SK-N-SH treated with all-trans-retinoic acid at 6 μM for 48 hours (cell line): Measurements from ENCODE around the gene SLC27A5.

Source experiments
- PPARA ChIP-seq: fragments of 250-450 bp; sonication (Bioruptor Pico); IDR thresholded peaks from 2 replicates; pipeline ENCODE4 v1.5.0; 2020; ENCODE audit warnings: mild to moderate bottlenecking, borderline replicate concordance
- RARB ChIP-seq: fragments of 250-450 bp; sonication (Bioruptor Pico); IDR thresholded peaks from 2 replicates; pipeline ENCODE4 v1.8.0; 2021; ENCODE audit warnings: mild to moderate bottlenecking, moderate library complexity
- TOX ChIP-seq: fragments of 250-450 bp; sonication (Bioruptor Pico); IDR thresholded peaks from 2 replicates; pipeline ENCODE4 v1.8.0; 2021; ENCODE audit warnings: mild to moderate bottlenecking, moderate library complexity, borderline replicate concordance
- ZFP30 ChIP-seq: fragments of 450-650 bp; formaldehyde crosslinking; IDR thresholded peaks from 2 replicates; pipeline ENCODE4 v1.5.0; 2022; ENCODE audit warnings: mild to moderate bottlenecking, moderate library complexity
- TF ChIP-seq, protein P1 (sequence below): fragments of 250-450 bp; sonication (Bioruptor Pico); IDR thresholded peaks from 2 replicates; pipeline ENCODE4 v1.5.1; 2020; ENCODE audit warnings: low read depth, mild to moderate bottlenecking, moderate library complexity
- TF ChIP-seq, protein P2 (sequence below): fragments of 250-450 bp; sonication (Bioruptor Pico); IDR thresholded peaks from 2 replicates; pipeline ENCODE4 v1.8.0; 2020; ENCODE audit warnings: mild to moderate bottlenecking, moderate library complexity, borderline replicate concordance
- TF ChIP-seq, protein P3 (sequence below): fragments of 250-450 bp; sonication (Bioruptor Pico); IDR thresholded peaks from 2 replicates; pipeline ENCODE4 v1.5.0; 2020; ENCODE audit warnings: mild to moderate bottlenecking, moderate library complexity

DNA sequence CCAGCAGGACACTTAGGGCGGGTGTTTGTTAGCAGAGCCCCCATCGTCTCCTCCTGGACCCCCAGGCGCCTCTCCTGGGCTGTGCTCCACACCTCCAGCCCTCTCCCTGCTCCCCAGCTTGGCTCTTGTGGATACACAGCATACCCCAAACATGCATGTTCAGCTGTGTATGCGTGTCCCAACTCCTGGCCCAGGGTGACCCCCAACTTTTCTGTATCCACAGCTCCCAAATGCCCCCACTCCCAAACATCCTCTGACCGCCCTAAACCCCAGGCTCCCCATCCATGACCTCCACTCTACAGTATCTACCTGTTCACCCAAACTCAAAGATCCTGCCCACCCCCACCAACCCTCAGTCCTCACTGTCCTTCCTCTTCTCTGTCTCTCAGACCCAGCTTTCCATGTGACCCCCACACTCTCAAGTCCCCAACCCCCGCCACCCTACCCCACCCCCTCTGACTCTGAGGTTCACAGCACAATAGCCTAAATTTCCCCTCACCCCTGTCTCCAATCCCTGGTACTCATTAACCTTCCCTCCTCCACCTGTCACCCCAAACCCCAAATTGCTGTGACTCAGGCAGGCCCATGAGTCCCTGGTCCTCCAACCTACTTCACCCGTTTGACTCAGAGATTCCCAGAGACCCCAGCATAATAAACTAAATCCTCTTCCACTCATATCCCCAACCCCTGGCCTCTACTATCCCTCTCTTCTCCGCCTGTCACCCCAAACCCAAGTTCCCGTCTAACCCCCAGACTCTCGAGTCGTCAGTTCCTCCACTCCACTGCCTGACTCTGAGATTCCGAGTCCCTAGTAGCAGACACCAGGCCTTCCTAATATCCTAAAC, 45.7 kb upstream of the SLC27A5 start:
- no peak for TF ChIP-seq ZFP30 (CRISPR knock-in tag)
- TF ChIP-seq, protein P1, sequence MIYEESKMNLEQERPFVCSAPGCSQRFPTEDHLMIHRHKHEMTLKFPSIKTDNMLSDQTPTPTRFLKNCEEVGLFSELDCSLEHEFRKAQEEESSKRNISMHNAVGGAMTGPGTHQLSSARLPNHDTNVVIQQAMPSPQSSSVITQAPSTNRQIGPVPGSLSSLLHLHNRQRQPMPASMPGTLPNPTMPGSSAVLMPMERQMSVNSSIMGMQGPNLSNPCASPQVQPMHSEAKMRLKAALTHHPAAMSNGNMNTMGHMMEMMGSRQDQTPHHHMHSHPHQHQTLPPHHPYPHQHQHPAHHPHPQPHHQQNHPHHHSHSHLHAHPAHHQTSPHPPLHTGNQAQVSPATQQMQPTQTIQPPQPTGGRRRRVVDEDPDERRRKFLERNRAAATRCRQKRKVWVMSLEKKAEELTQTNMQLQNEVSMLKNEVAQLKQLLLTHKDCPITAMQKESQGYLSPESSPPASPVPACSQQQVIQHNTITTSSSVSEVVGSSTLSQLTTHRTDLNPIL (CRISPR knock-in tag) = no peak
- no peak for TF ChIP-seq PPARA (CRISPR knock-in tag)
- TF ChIP-seq, protein P2, sequence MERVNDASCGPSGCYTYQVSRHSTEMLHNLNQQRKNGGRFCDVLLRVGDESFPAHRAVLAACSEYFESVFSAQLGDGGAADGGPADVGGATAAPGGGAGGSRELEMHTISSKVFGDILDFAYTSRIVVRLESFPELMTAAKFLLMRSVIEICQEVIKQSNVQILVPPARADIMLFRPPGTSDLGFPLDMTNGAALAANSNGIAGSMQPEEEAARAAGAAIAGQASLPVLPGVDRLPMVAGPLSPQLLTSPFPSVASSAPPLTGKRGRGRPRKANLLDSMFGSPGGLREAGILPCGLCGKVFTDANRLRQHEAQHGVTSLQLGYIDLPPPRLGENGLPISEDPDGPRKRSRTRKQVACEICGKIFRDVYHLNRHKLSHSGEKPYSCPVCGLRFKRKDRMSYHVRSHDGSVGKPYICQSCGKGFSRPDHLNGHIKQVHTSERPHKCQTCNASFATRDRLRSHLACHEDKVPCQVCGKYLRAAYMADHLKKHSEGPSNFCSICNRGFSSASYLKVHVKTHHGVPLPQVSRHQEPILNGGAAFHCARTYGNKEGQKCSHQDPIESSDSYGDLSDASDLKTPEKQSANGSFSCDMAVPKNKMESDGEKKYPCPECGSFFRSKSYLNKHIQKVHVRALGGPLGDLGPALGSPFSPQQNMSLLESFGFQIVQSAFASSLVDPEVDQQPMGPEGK (CRISPR knock-in tag) = no peak
- no peak for TF ChIP-seq RARB (CRISPR knock-in tag)
- TF ChIP-seq TOX (CRISPR knock-in tag) = no peak
- TF ChIP-seq, protein P3, sequence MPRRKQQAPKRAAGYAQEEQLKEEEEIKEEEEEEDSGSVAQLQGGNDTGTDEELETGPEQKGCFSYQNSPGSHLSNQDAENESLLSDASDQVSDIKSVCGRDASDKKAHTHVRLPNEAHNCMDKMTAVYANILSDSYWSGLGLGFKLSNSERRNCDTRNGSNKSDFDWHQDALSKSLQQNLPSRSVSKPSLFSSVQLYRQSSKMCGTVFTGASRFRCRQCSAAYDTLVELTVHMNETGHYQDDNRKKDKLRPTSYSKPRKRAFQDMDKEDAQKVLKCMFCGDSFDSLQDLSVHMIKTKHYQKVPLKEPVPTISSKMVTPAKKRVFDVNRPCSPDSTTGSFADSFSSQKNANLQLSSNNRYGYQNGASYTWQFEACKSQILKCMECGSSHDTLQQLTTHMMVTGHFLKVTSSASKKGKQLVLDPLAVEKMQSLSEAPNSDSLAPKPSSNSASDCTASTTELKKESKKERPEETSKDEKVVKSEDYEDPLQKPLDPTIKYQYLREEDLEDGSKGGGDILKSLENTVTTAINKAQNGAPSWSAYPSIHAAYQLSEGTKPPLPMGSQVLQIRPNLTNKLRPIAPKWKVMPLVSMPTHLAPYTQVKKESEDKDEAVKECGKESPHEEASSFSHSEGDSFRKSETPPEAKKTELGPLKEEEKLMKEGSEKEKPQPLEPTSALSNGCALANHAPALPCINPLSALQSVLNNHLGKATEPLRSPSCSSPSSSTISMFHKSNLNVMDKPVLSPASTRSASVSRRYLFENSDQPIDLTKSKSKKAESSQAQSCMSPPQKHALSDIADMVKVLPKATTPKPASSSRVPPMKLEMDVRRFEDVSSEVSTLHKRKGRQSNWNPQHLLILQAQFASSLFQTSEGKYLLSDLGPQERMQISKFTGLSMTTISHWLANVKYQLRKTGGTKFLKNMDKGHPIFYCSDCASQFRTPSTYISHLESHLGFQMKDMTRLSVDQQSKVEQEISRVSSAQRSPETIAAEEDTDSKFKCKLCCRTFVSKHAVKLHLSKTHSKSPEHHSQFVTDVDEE (CRISPR knock-in tag) = no peak
